GM21528 (cell line): ENCODE data around the gene EIF3I.

Experiments used
- ATAC-seq: cut with Tn5 transposase; IDR thresholded peaks from one replicate; pipeline ENCODE4 v1.9.1; 2021; ENCODE audit warnings: mild to moderate bottlenecking, moderate library complexity; ENCODE audit not compliant: unreplicated experiment, low FRiP score

The EIF3I gene

GRCh38 chr1:32228771-32229170 is 6.6 kb downstream of the EIF3I start:
- ATAC-seq: no peak

GRCh38 chr1:32231843-32232432 is 9.7 kb downstream of the EIF3I start:
- no peak for ATAC-seq

GRCh38 chr1:32232558-32233304 is 10.5 kb downstream of the EIF3I start:
- no peak for ATAC-seq

GRCh38 chr1:32234792-32235191 is 12.6 kb downstream of the EIF3I start:
- no peak for ATAC-seq

GRCh38 chr1:32239337-32239736 is 17.1 kb downstream of the EIF3I start:
- ATAC-seq: no peak

GRCh38 chr1:32239790-32240139 is 17.6 kb downstream of the EIF3I start:
- no peak for ATAC-seq

- ATAC-seq: no peak
These were observed 18.1 kb downstream of the EIF3I start for GRCh38 chr1:32240140-32240951.

GRCh38 chr1:32241001-32241763 is 19.0 kb downstream of the EIF3I start:
- no peak for ATAC-seq

- no peak for ATAC-seq
These were observed 20.2 kb downstream of the EIF3I start for GRCh38 chr1:32242341-32242851.

GRCh38 chr1:32246888-32247273 is 24.7 kb downstream of the EIF3I start, which contains the start of gene FAM167B:
Gene FAM167B, plus strand, starts transcription at chr1:32247222. Its CDS starts 200 bp downstream, at chr1:32247422.
- ATAC-seq: no peak

GRCh38 chr1:32247452-32247851 is 25.2 kb downstream of the EIF3I start:
- ATAC-seq: no peak

GRCh38 chr1:32247983-32248889 is 26.0 kb downstream of the EIF3I start:
- ATAC-seq: peak; percentile 26

GRCh38 chr1:32249831-32250525 is 27.8 kb downstream of the EIF3I start:
- peak; percentile 54 for ATAC-seq

GRCh38 chr1:32250893-32251716 is 28.9 kb downstream of the EIF3I start, which contains the start of gene LCK:
Gene LCK, plus strand, starts transcription at chr1:32251265. Its CDS starts 23,065 bp downstream, at chr1:32274330.
- peak; percentile 31 for ATAC-seq

- ATAC-seq: no peak
These were observed 33.2 kb downstream of the EIF3I start for GRCh38 chr1:32255072-32256071.

GRCh38 chr1:32256473-32257226 is 34.4 kb downstream of the EIF3I start:
- ATAC-seq: no peak
